H9 (cell line): Measurements from ENCODE around the gene MYL10. TPM values are rescaled to one million over a fixed set of nuclear protein-coding genes. Genes with fewer than 3 reads are reported as not detected.
A peak's percentile ranks its signal among the peaks of the same experiment; 100 is the strongest.

ENCODE experiments used
- DNase-seq: peaks from one replicate; pipeline ENCODE4 v3.0.0-alpha.2; 2017
- H2AFZ ChIP-seq: one replicate; pipeline ENCODE4 v1.6.1; 2013; ENCODE audit warnings: mild to moderate bottlenecking, low read length, control low read depth, moderate library complexity
- H2AK5ac ChIP-seq: 2 replicates; pipeline ENCODE4 v1.6.1; 2013; ENCODE audit warnings: low read length, control low read depth, mixed read lengths; ENCODE audit not compliant: insufficient read length
- H2BK120ac ChIP-seq: one replicate; pipeline ENCODE4 v1.6.1; 2013; ENCODE audit warnings: low read depth, mild to moderate bottlenecking, low read length, control low read depth, inconsistent platforms; ENCODE audit not compliant: poor library complexity, severe bottlenecking
- H2BK12ac ChIP-seq: 2 replicates; pipeline ENCODE4 v1.6.1; 2013; ENCODE audit warnings: low read length, control low read depth, mixed read lengths, low read depth; ENCODE audit not compliant: insufficient read length
- H2BK15ac ChIP-seq: 2 replicates; pipeline ENCODE4 v1.6.1; 2013; ENCODE audit warnings: low read depth, low read length, control low read depth
- H2BK20ac ChIP-seq: one replicate; pipeline ENCODE4 v1.6.1; 2013; ENCODE audit warnings: low read depth, mild to moderate bottlenecking, low read length, control low read depth, inconsistent platforms; ENCODE audit not compliant: poor library complexity, severe bottlenecking
- H2BK5ac ChIP-seq: 2 replicates; pipeline ENCODE4 v1.6.1; 2013; ENCODE audit warnings: low read length, control low read depth, mixed read lengths; ENCODE audit not compliant: insufficient read length
- H3K14ac ChIP-seq: 2 replicates; pipeline ENCODE4 v1.6.1; 2013; ENCODE audit warnings: low read length, control low read depth; ENCODE audit not compliant: insufficient read depth
- H3K18ac ChIP-seq: 2 replicates; pipeline ENCODE4 v1.6.1; 2013; ENCODE audit warnings: low read depth, mild to moderate bottlenecking, mixed read lengths, low read length, control low read depth; ENCODE audit not compliant: insufficient read length
- H3K23ac ChIP-seq: 2 replicates; pipeline ENCODE4 v1.6.1; 2013; ENCODE audit warnings: low read length, control low read depth, mixed read lengths, low read depth; ENCODE audit not compliant: insufficient read length
- H3K23me2 ChIP-seq: 2 replicates; pipeline ENCODE4 v1.6.1; 2013; ENCODE audit warnings: low read depth, mild to moderate bottlenecking, mixed read lengths, low read length, control low read depth; ENCODE audit not compliant: insufficient read length, poor library complexity, severe bottlenecking
- H3K27ac ChIP-seq: 2 replicates; pipeline ENCODE4 v1.5.1; 2013; ENCODE audit warnings: low read length, control low read depth, mixed read lengths, low read depth; ENCODE audit not compliant: insufficient read length
- H3K27me3 ChIP-seq: 2 replicates; pipeline ENCODE4 v1.6.1; 2013; ENCODE audit warnings: low read length, control low read depth, inconsistent platforms; ENCODE audit not compliant: insufficient read depth
- H3K4ac ChIP-seq: 2 replicates; pipeline ENCODE4 v1.6.1; 2013; ENCODE audit warnings: low read depth, mild to moderate bottlenecking, control low read depth, inconsistent platforms, low read length, moderate library complexity
- H3K4me1 ChIP-seq: 2 replicates; pipeline ENCODE4 v1.6.1; 2013; ENCODE audit warnings: low read length, control low read depth, inconsistent platforms; ENCODE audit not compliant: insufficient read depth
- H3K4me2 ChIP-seq: 2 replicates; pipeline ENCODE4 v1.6.1; 2013; ENCODE audit warnings: low read length, control low read depth, mixed read lengths; ENCODE audit not compliant: insufficient read length, insufficient read depth
- H3K56ac ChIP-seq: 2 replicates; pipeline ENCODE4 v1.6.1; 2013; ENCODE audit warnings: low read depth, mild to moderate bottlenecking, mixed read lengths, low read length, control low read depth; ENCODE audit not compliant: insufficient read length
- H3K79me1 ChIP-seq: 2 replicates; pipeline ENCODE4 v1.6.1; 2013; ENCODE audit warnings: low read depth, mild to moderate bottlenecking, moderate library complexity, low read length, control low read depth, inconsistent platforms; ENCODE audit not compliant: insufficient read depth, poor library complexity, severe bottlenecking
- H3K79me2 ChIP-seq: 2 replicates; pipeline ENCODE4 v1.6.1; 2013; ENCODE audit warnings: low read length, control low read depth, inconsistent platforms; ENCODE audit not compliant: insufficient read depth
- H3K9ac ChIP-seq: 2 replicates; pipeline ENCODE4 v1.6.1; 2013; ENCODE audit warnings: low read length, control low read depth, mixed read lengths; ENCODE audit not compliant: insufficient read length; ENCODE audit errors: extremely low read depth
- H3K9me3 ChIP-seq: one replicate; pipeline ENCODE4 v1.6.1; 2013; ENCODE audit warnings: low read depth, low read length, inconsistent platforms; ENCODE audit not compliant: control insufficient read depth
- H3T11ph ChIP-seq: one replicate; pipeline ENCODE4 v1.6.1; 2013; ENCODE audit warnings: mild to moderate bottlenecking, low read length, control low read depth, inconsistent platforms
- H4K20me1 ChIP-seq: one replicate; pipeline ENCODE4 v1.6.1; 2013; ENCODE audit not compliant: control insufficient read depth, insufficient read length, insufficient read depth
- H4K5ac ChIP-seq: 2 replicates; pipeline ENCODE4 v1.6.1; 2013; ENCODE audit warnings: low read depth, mild to moderate bottlenecking, mixed read lengths, low read length, control low read depth; ENCODE audit not compliant: insufficient read length
- H4K8ac ChIP-seq: replicated peaks from 2 replicates; pipeline ENCODE4 v1.6.1; 2013; ENCODE audit warnings: low read length, control low read depth, mixed read lengths, low read depth; ENCODE audit not compliant: insufficient read length
- H4K91ac ChIP-seq: 2 replicates; pipeline ENCODE4 v1.6.1; 2013; ENCODE audit warnings: low read depth, mild to moderate bottlenecking, moderate library complexity, mixed read lengths, low read length, control low read depth; ENCODE audit not compliant: insufficient read length
- H3K27ac Mint-ChIP-seq, 3 experiments: 2 replicates in 2 of 3; 3 replicates in 1 of 3; pipeline ENCODE4 v1.8.0; 2020 to 2021; ENCODE audit warnings: mixed read lengths in 3 of 3, mild to moderate bottlenecking in 1 of 3, moderate library complexity in 1 of 3
- H3K27me3 Mint-ChIP-seq: 2 replicates; pipeline ENCODE4 v1.8.0; 2021; ENCODE audit warnings: low read depth, mild to moderate bottlenecking, moderate library complexity, mixed read lengths
- H3K36me3 Mint-ChIP-seq, 3 experiments: 2 replicates in 2 of 3; 3 replicates in 1 of 3; pipeline ENCODE4 v1.8.0; 2020 to 2021; ENCODE audit warnings: low read depth in 3 of 3, mixed read lengths in 3 of 3; ENCODE audit not compliant: insufficient read depth in 1 of 3
- H3K4me1 Mint-ChIP-seq, 2 experiments: 2 replicates each; pipeline ENCODE4 v1.8.0; 2020; ENCODE audit warnings: mixed read lengths in 2 of 2
- H3K4me3 Mint-ChIP-seq, 2 experiments: 2 replicates in 1 of 2; 3 replicates in 1 of 2; pipeline ENCODE4 v1.8.0; 2020 to 2021; ENCODE audit warnings: mild to moderate bottlenecking in 2 of 2, mixed read lengths in 2 of 2, moderate library complexity in 1 of 2
- H3K9me3 Mint-ChIP-seq, 2 experiments: 2 replicates in 1 of 2; 3 replicates in 1 of 2; pipeline ENCODE4 v1.8.0; 2020; ENCODE audit warnings: mild to moderate bottlenecking in 2 of 2, mixed read lengths in 2 of 2, moderate library complexity in 1 of 2
- WGBS: extraction: QIAGEN DNeasy Blood & Tissue Kit; methylation state at CpG from one replicate; pipeline ENCODE4 v1.1.7; 2013; ENCODE audit warnings: missing lambda C conversion rate, low lambda C conversion rate, mixed read lengths; ENCODE audit not compliant: insufficient read length; ENCODE audit errors: extremely low coverage; 5-methylcytosine and 5-hydroxymethylcytosine counted together
- total RNA-seq: library from RNA; stranded (reverse); gene quantifications from 2 replicates; pipeline ENCODE4 v1.2.1, GENCODE V29; 2021
- TF ChIP-seq, protein P1 (sequence below): fragments of 200-600 bp; sonication (generic); conservative IDR thresholded peaks from 3 replicates; pipeline ENCODE4 v1.8.0; 2021; ENCODE audit warnings: antibody characterized with exemption, mild to moderate bottlenecking

Gene MYL10
- total RNA-seq, 1 experiment from 2014 or later, result 0.50 TPM

DNA sequence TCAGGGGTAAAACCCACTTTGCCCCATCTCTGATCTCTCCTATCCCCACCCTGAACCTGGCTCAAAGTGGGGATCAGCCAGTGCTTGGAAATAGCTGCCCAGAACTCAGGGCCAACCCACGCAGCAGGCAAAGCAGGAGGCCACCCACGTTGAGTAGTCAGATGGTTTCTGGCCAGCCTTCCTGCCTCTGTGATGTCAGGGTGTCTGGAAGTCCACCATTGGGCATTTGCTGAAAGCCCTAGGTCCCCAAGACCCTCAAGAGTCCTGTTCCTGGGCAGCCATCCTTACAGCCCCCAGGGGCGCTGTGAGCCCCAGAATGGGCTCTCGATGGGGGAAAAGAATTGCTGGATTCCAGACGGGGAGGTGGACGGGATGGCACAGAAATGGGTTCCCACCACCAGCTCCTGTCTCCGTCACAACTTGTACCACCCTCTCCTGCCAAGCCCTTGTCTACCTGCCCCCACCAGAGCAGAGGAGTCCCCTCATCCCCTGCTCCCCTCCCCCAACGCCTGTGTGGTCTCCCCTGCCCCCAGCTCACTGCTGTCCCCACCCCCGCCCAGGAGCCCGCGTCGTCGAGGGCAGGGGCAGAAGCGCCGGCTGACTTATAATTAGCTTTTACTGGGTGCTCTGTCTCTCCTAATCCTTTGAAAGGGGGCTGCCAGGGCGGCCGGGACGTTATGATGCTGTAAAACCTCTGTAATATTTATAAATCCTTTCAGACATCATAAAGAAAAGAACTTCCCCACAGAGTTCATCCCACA is 3.9 kb downstream of the MYL10 start:
- Mint-ChIP-seq H3K27ac (peak overlapping the region; percentile 31 to 92 (median 74); a peak in 5 of 7 replicates), H3K4me1 (peaks cover 24 to 36% of the 10 kb centered on the region in 2 experiments), H3K4me3 (peak overlapping the region in 1 of 2 experiments; percentile 49; a peak in 4 of 5 replicates), H3K36me3 (no peaks in the 10 kb centered on the region; a peak in 1 of 7 replicates), H3K27me3 (peaks cover 6% of the 10 kb centered on the region), H3K9me3 (no peaks in the 10 kb centered on the region; a peak in 1 of 5 replicates)
- no peaks in the 10 kb centered on the region for H3K9me3 ChIP-seq
- TF ChIP-seq, protein P1, sequence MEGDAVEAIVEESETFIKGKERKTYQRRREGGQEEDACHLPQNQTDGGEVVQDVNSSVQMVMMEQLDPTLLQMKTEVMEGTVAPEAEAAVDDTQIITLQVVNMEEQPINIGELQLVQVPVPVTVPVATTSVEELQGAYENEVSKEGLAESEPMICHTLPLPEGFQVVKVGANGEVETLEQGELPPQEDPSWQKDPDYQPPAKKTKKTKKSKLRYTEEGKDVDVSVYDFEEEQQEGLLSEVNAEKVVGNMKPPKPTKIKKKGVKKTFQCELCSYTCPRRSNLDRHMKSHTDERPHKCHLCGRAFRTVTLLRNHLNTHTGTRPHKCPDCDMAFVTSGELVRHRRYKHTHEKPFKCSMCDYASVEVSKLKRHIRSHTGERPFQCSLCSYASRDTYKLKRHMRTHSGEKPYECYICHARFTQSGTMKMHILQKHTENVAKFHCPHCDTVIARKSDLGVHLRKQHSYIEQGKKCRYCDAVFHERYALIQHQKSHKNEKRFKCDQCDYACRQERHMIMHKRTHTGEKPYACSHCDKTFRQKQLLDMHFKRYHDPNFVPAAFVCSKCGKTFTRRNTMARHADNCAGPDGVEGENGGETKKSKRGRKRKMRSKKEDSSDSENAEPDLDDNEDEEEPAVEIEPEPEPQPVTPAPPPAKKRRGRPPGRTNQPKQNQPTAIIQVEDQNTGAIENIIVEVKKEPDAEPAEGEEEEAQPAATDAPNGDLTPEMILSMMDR, result peak; percentile 53
- H3K4ac ChIP-seq, result no peak overlapping the region
- no peak overlapping the region for H4K91ac ChIP-seq
- H2AK5ac ChIP-seq, result no peak overlapping the region
- no peak overlapping the region for H3K9ac ChIP-seq
- no peak overlapping the region for H3K23ac ChIP-seq
- no peak overlapping the region for H2AFZ ChIP-seq
- H2BK12ac ChIP-seq, result no peak overlapping the region
- no peak overlapping the region for H2BK5ac ChIP-seq
- no peak overlapping the region for H3K4me2 ChIP-seq
- no peak overlapping the region for H2BK15ac ChIP-seq
- no peak overlapping the region for H3K27ac ChIP-seq
- no peak overlapping the region for H3K18ac ChIP-seq
- H2BK20ac ChIP-seq, result no peak overlapping the region
- no peaks in the 10 kb centered on the region for H3K79me1 ChIP-seq
- DNase-seq, result no peak
- no peaks in the 10 kb centered on the region for H3K79me2 ChIP-seq
- H4K5ac ChIP-seq, result no peak overlapping the region
- no peak overlapping the region for H3T11ph ChIP-seq
- no peak overlapping the region for H4K8ac ChIP-seq
- H3K56ac ChIP-seq, result no peak overlapping the region
- no peak overlapping the region for H2BK120ac ChIP-seq
- no CpG with 5 or more reads among the region's 18 CpGs for WGBS
- no peak overlapping the region; the same call in 1 of the 2 replicates for H3K14ac ChIP-seq
- peaks cover 8% of the 10 kb centered on the region; the same call in 1 of the 2 replicates for H3K4me1 ChIP-seq
- no peaks in the 10 kb centered on the region for H3K27me3 ChIP-seq
- H3K23me2 ChIP-seq, result no peaks in the 10 kb centered on the region
- no peaks in the 10 kb centered on the region for H4K20me1 ChIP-seq
